ENCODE measurements around the gene FLYWCH1. TPM values are rescaled to one million over a fixed set of nuclear protein-coding genes. Genes with fewer than 3 reads are reported as not detected.

FLYWCH1 gene
- total RNA-seq, 1 experiment from 2014 or later: 12.5 TPM

- peaks cover 10% of the 10 kb centered on the region in 2 experiments for H3K4me1 Mint-ChIP-seq
- H2AK5ac ChIP-seq (ENCODE audit: insufficient read length, low read length): no peak overlapping the region
- H2AFZ ChIP-seq (ENCODE audit: low read length): no peak overlapping the region
- H2BK5ac ChIP-seq (ENCODE audit: insufficient read length, low read length): no peak overlapping the region
- H3K23me2 ChIP-seq (ENCODE audit: insufficient read length, low read depth, low read length, poor library complexity, severe bottlenecking): no peaks in the 10 kb centered on the region
- no peak overlapping the region for H2BK15ac ChIP-seq (ENCODE audit: low read depth, low read length)
- no peak for DNase-seq
- no peak for TF ChIP-seq CTCF (conservative IDR thresholded peaks at IDR 0.05)
- H3K23ac ChIP-seq (ENCODE audit: insufficient read length, low read depth, low read length): no peak overlapping the region
- WGBS (ENCODE audit: extremely low coverage, insufficient read length, low lambda C conversion rate): no CpG with 5 or more reads among the region's 30 CpGs
- no peak overlapping the region for H3K4ac ChIP-seq (ENCODE audit: low read depth, low read length)
- no peak overlapping the region for H2BK12ac ChIP-seq (ENCODE audit: insufficient read length, low read depth, low read length)
- H3K79me1 ChIP-seq (ENCODE audit: insufficient read depth, low read depth, low read length, poor library complexity, severe bottlenecking): no peaks in the 10 kb centered on the region
- no peaks in the 10 kb centered on the region for H3K4me1 ChIP-seq (ENCODE audit: insufficient read depth, low read length)
- peak overlapping the region in 1 of 3 experiments; percentile 22; a peak in 1 of 7 replicates for H3K27ac Mint-ChIP-seq
- no peaks in the 10 kb centered on the region for H3K27me3 Mint-ChIP-seq (ENCODE audit: low read depth)
- H3K4me2 ChIP-seq (ENCODE audit: insufficient read depth, insufficient read length, low read length): no peak overlapping the region
- H3K14ac ChIP-seq (ENCODE audit: insufficient read depth, low read length): no peak overlapping the region
- H3T11ph ChIP-seq (ENCODE audit: low read length): no peak overlapping the region
- no peak overlapping the region for H3K18ac ChIP-seq (ENCODE audit: insufficient read length, low read depth, low read length)
- H3K27ac ChIP-seq (ENCODE audit: insufficient read length, low read depth, low read length): no peak overlapping the region
- no peak overlapping the region for H4K5ac ChIP-seq (ENCODE audit: insufficient read length, low read depth, low read length)
- no peak overlapping the region for H2BK120ac ChIP-seq (ENCODE audit: low read depth, low read length, poor library complexity, severe bottlenecking)
- H3K9me3 ChIP-seq (ENCODE audit: control insufficient read depth, low read depth, low read length): no peaks in the 10 kb centered on the region
- H3K4me3 Mint-ChIP-seq: no peak overlapping the region
- no peaks in the 10 kb centered on the region for H3K9me3 Mint-ChIP-seq
- no peak overlapping the region for H2BK20ac ChIP-seq (ENCODE audit: low read depth, low read length, poor library complexity, severe bottlenecking)
- no peak overlapping the region for H3K9ac ChIP-seq (ENCODE audit: extremely low read depth, insufficient read length, low read length)
- H3K56ac ChIP-seq (ENCODE audit: insufficient read length, low read depth, low read length): no peak overlapping the region
- no peak overlapping the region for H4K8ac ChIP-seq (replicated peaks; ENCODE audit: insufficient read length, low read depth, low read length)
- H4K20me1 ChIP-seq (ENCODE audit: control insufficient read depth, insufficient read depth, insufficient read length): no peaks in the 10 kb centered on the region
- no peak overlapping the region for H4K91ac ChIP-seq (ENCODE audit: insufficient read length, low read depth, low read length)
- no peaks in the 10 kb centered on the region for H3K27me3 ChIP-seq (ENCODE audit: insufficient read depth, low read length)
- H3K79me2 ChIP-seq (ENCODE audit: insufficient read depth, low read length): no peaks in the 10 kb centered on the region
- H3K36me3 Mint-ChIP-seq (ENCODE audit: insufficient read depth in 1 of 3, low read depth in 3 of 3): peaks cover 4 to 16% (median 7%) of the 10 kb centered on the region in 3 experiments
Measured at GRCh38 chr16:2933136-2933535, 21.4 kb downstream of the FLYWCH1 start.

Measured in H9 (cell line).